H1 (cell line): ENCODE data around the gene ISLR2. TPM values are rescaled to one million over a fixed set of nuclear protein-coding genes. Genes with fewer than 3 reads are reported as not detected.

ENCODE experiments used
- BACH1 ChIP-seq: IDR thresholded peaks from 2 replicates; pipeline ENCODE4 v1.6.1; 2012; ENCODE audit warnings: low read length, improper control_type of control experiment
- CEBPB ChIP-seq: IDR thresholded peaks from 2 replicates; pipeline ENCODE4 v1.6.1; 2012; ENCODE audit warnings: low read depth, low read length
- CTBP2 ChIP-seq: IDR thresholded peaks from 2 replicates; pipeline ENCODE4 v1.7.0; 2011; ENCODE audit warnings: borderline replicate concordance, mild to moderate bottlenecking, moderate library complexity, mixed read lengths, low read length; ENCODE audit not compliant: insufficient read depth, insufficient read length
- HDAC6 ChIP-seq: IDR thresholded peaks from one replicate; pipeline ENCODE4 v1.7.1; 2012; ENCODE audit warnings: low read depth, mild to moderate bottlenecking, inconsistent platforms, low read length, moderate library complexity
- NANOG ChIP-seq: IDR thresholded peaks from 2 replicates; pipeline ENCODE4 v1.6.1; 2011; ENCODE audit warnings: low read length, low read depth, mild to moderate bottlenecking, inconsistent platforms; ENCODE audit not compliant: insufficient read depth, poor library complexity, severe bottlenecking
- POLR2A ChIP-seq, 2 experiments: IDR thresholded peaks; 1 replicate in 1 of 2; 2 replicates in 1 of 2; pipeline ENCODE4 v1.6.1; 2011; ENCODE audit warnings: low read depth in 2 of 2, low read length in 2 of 2, mild to moderate bottlenecking in 2 of 2; ENCODE audit errors: control extremely low read depth in 1 of 2
- RAD21 ChIP-seq, 2 experiments: IDR thresholded peaks in 1 of 2; conservative IDR thresholded peaks in 1 of 2; 2 replicates each; pipeline ENCODE4 v1.6.1; 2011; ENCODE audit warnings: low read depth in 2 of 2, low read length in 2 of 2, improper control_type of control experiment in 1 of 2, inconsistent platforms in 1 of 2, mild to moderate bottlenecking in 1 of 2, moderate library complexity in 1 of 2
- RBBP5 ChIP-seq: IDR thresholded peaks from 2 replicates; pipeline ENCODE4 v1.7.1; 2012; ENCODE audit warnings: low read depth, mild to moderate bottlenecking, inconsistent platforms, low read length, moderate library complexity, borderline replicate concordance
- RFX5 ChIP-seq: IDR thresholded peaks from 2 replicates; pipeline ENCODE4 v1.6.1; 2011; ENCODE audit warnings: low read depth, low read length, improper control_type of control experiment, borderline replicate concordance
- polyA plus RNA-seq, 7 experiments: library from polyadenylated mRNA; depleted of rRNA in 3 of 7; stranded (reverse) in 5 of 7; unstranded in 2 of 7; fragments of >200 nt in 5 of 7; fragments of 200-250 nt in 2 of 7; gene quantifications; 1 replicate in 5 of 7; 2 replicates in 1 of 7; 4 replicates in 1 of 7; pipeline versions ENCODE4 v1.2.1 to v1.2.3, GENCODE V29; 2011 to 2013; ENCODE audit warnings: missing spikeins in 2 of 7, mixed read lengths in 2 of 7
- total RNA-seq: library from RNA; stranded (reverse); fragmentation: NEBNext Ultra II Directional; extraction: Animal tissue kit (Norgen Biotek cat#: 25700); gene quantifications from 2 replicates; pipeline ENCODE4 v1.2.1, GENCODE V29; 2021
- TF ChIP-seq, protein P1 (sequence below): fragments of 300-600 bp; sonication (generic); IDR thresholded peaks from 2 replicates; pipeline ENCODE4 v1.7.1; 2012; ENCODE audit warnings: low read length, moderate library complexity, mild to moderate bottlenecking, inconsistent platforms; ENCODE audit not compliant: insufficient replicate concordance

Gene ISLR2
- total and polyA plus RNA-seq, 2 of the 8 experiments (the other 6 are each of a cell fraction or from before 2014, with no cell fraction given) = 0.47 to 0.58 TPM

DNA sequence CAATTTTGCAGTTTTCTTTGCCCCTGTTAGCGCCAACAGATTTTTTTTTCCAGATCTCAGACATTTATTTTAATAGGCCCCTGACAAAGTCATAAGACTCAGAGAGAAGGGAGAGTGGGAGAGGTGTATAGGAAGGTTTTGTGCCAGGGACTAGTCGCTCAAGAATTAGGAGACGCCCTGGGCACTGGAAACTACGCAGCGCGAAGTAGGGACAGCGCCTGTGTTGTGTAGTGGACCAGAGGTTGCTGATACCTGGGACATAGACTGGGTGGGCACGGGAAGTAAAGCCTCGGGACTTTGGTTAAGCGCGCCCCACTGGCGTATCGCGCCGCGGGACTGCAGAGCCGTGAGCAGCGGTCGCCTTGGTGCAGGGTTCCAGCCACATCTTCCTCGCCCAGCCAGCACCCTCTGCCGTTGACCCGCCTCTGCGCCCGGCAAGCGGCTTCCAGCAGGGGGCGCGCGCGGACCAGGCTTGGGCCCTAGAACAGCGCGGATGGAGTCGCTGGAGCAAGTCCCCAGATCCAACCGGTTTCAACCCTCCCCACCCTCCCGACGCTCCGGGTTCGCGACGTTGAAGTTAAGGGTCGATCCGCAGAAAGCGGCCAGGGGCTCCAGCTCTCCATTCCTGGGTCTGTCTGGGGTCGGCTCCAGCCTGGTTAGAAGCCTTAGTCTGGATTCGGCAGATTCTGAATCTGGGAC, 3.0 kb upstream of the ISLR2 start (continued):
- TF ChIP-seq, protein P1, sequence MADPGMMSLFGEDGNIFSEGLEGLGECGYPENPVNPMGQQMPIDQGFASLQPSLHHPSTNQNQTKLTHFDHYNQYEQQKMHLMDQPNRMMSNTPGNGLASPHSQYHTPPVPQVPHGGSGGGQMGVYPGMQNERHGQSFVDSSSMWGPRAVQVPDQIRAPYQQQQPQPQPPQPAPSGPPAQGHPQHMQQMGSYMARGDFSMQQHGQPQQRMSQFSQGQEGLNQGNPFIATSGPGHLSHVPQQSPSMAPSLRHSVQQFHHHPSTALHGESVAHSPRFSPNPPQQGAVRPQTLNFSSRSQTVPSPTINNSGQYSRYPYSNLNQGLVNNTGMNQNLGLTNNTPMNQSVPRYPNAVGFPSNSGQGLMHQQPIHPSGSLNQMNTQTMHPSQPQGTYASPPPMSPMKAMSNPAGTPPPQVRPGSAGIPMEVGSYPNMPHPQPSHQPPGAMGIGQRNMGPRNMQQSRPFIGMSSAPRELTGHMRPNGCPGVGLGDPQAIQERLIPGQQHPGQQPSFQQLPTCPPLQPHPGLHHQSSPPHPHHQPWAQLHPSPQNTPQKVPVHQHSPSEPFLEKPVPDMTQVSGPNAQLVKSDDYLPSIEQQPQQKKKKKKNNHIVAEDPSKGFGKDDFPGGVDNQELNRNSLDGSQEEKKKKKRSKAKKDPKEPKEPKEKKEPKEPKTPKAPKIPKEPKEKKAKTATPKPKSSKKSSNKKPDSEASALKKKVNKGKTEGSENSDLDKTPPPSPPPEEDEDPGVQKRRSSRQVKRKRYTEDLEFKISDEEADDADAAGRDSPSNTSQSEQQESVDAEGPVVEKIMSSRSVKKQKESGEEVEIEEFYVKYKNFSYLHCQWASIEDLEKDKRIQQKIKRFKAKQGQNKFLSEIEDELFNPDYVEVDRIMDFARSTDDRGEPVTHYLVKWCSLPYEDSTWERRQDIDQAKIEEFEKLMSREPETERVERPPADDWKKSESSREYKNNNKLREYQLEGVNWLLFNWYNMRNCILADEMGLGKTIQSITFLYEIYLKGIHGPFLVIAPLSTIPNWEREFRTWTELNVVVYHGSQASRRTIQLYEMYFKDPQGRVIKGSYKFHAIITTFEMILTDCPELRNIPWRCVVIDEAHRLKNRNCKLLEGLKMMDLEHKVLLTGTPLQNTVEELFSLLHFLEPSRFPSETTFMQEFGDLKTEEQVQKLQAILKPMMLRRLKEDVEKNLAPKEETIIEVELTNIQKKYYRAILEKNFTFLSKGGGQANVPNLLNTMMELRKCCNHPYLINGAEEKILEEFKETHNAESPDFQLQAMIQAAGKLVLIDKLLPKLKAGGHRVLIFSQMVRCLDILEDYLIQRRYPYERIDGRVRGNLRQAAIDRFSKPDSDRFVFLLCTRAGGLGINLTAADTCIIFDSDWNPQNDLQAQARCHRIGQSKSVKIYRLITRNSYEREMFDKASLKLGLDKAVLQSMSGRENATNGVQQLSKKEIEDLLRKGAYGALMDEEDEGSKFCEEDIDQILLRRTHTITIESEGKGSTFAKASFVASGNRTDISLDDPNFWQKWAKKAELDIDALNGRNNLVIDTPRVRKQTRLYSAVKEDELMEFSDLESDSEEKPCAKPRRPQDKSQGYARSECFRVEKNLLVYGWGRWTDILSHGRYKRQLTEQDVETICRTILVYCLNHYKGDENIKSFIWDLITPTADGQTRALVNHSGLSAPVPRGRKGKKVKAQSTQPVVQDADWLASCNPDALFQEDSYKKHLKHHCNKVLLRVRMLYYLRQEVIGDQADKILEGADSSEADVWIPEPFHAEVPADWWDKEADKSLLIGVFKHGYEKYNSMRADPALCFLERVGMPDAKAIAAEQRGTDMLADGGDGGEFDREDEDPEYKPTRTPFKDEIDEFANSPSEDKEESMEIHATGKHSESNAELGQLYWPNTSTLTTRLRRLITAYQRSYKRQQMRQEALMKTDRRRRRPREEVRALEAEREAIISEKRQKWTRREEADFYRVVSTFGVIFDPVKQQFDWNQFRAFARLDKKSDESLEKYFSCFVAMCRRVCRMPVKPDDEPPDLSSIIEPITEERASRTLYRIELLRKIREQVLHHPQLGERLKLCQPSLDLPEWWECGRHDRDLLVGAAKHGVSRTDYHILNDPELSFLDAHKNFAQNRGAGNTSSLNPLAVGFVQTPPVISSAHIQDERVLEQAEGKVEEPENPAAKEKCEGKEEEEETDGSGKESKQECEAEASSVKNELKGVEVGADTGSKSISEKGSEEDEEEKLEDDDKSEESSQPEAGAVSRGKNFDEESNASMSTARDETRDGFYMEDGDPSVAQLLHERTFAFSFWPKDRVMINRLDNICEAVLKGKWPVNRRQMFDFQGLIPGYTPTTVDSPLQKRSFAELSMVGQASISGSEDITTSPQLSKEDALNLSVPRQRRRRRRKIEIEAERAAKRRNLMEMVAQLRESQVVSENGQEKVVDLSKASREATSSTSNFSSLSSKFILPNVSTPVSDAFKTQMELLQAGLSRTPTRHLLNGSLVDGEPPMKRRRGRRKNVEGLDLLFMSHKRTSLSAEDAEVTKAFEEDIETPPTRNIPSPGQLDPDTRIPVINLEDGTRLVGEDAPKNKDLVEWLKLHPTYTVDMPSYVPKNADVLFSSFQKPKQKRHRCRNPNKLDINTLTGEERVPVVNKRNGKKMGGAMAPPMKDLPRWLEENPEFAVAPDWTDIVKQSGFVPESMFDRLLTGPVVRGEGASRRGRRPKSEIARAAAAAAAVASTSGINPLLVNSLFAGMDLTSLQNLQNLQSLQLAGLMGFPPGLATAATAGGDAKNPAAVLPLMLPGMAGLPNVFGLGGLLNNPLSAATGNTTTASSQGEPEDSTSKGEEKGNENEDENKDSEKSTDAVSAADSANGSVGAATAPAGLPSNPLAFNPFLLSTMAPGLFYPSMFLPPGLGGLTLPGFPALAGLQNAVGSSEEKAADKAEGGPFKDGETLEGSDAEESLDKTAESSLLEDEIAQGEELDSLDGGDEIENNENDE = no peak
- TF ChIP-seq RBBP5 (no peak; the same call in 1 of the 2 replicates), CTBP2 (no peak), BACH1 (no peak), HDAC6 (no peak), NANOG (no peak), RAD21 (IDR thresholded peaks at IDR 0.05 in 1 of 2, conservative IDR thresholded peaks at IDR 0.05 in 1 of 2; ENCODE audit: low read depth in 2 of 2, low read length in 2 of 2) (peak; percentile 96 to 99), RFX5 (no peak), CEBPB (no peak), POLR2A (IDR thresholded peaks at IDR 0.05; ENCODE audit: control extremely low read depth in 1 of 2, low read depth in 2 of 2, low read length in 2 of 2) (no peak)
